Neural cell (in vitro differentiated cells): ENCODE results near the gene NLN. TPM values are rescaled to one million over a fixed set of nuclear protein-coding genes. Genes with fewer than 3 reads are reported as not detected.

Source experiments
- H2AFZ ChIP-seq: fragments of 200-600, 300-800 bp; sonication (generic), shearing (Covaris generic); 2 replicates; pipeline ENCODE4 v1.6.0; 2014; ENCODE audit warnings: low read depth, mild to moderate bottlenecking, antibody characterized with exemption, low read length, moderate library complexity
- H3F3A ChIP-seq: fragments of 200-600 bp; shearing (Covaris generic); 2 replicates; pipeline ENCODE4 v1.6.1; 2016; ENCODE audit warnings: mild to moderate bottlenecking, moderate library complexity, mixed read lengths, antibody characterized with exemption, low read length; ENCODE audit not compliant: insufficient read depth, poor library complexity, severe bottlenecking
- H3K27ac ChIP-seq: fragments of 200-600, 300-800 bp; sonication (generic), shearing (Covaris generic); 2 replicates; pipeline ENCODE4 v1.5.1; 2014; ENCODE audit warnings: mild to moderate bottlenecking, low read length, moderate library complexity
- H3K27me3 ChIP-seq: fragments of 300-800, 200-600 bp; sonication (generic), shearing (Covaris generic); 2 replicates; pipeline ENCODE4 v1.6.0; 2014; ENCODE audit warnings: mild to moderate bottlenecking, low read depth, low read length, moderate library complexity; ENCODE audit not compliant: insufficient read depth
- H3K36me3 ChIP-seq: fragments of 300-800, 200-600 bp; sonication (generic), shearing (Covaris generic); 2 replicates; pipeline ENCODE4 v1.5.1; 2014; ENCODE audit warnings: mild to moderate bottlenecking, antibody characterized with exemption, low read length, moderate library complexity; ENCODE audit not compliant: insufficient read depth
- H3K4me2 ChIP-seq: fragments of 300-800, 200-600 bp; sonication (generic), shearing (Covaris generic); 2 replicates; pipeline ENCODE4 v1.6.0; 2014; ENCODE audit warnings: mild to moderate bottlenecking, low read length
- H3K4me3 ChIP-seq: fragments of 300-800, 200-600 bp; sonication (generic), shearing (Covaris generic); 2 replicates; pipeline ENCODE4 v1.5.1; 2014; ENCODE audit warnings: mild to moderate bottlenecking, low read length, moderate library complexity
- H3K79me2 ChIP-seq: fragments of 200-600 bp; shearing (Covaris generic); replicated peaks from 2 replicates; pipeline ENCODE4 v1.6.0; 2014; ENCODE audit warnings: mild to moderate bottlenecking, low read length, moderate library complexity; ENCODE audit not compliant: insufficient read depth
- H3K9ac ChIP-seq: fragments of 300-800, 200-600 bp; sonication (generic), shearing (Covaris generic); 2 replicates; pipeline ENCODE4 v1.6.1; 2016; ENCODE audit warnings: mild to moderate bottlenecking, low read length, mixed read lengths
- H3K9me2 ChIP-seq: fragments of 200-600 bp; shearing (Covaris generic); 2 replicates; pipeline ENCODE4 v1.6.1; 2016; ENCODE audit warnings: mild to moderate bottlenecking, low read length, mixed read lengths; ENCODE audit not compliant: insufficient read depth
- H3K9me3 ChIP-seq: fragments of 200-600, 300-800 bp; sonication (generic), shearing (Covaris generic); 2 replicates; pipeline ENCODE4 v1.6.1; 2016; ENCODE audit warnings: mild to moderate bottlenecking, mixed run types, low read length, moderate library complexity, mixed read lengths
- H4K20me1 ChIP-seq: fragments of 200-600 bp; shearing (Covaris generic); 2 replicates; pipeline ENCODE4 v1.6.1; 2016; ENCODE audit warnings: mild to moderate bottlenecking, mixed run types; ENCODE audit not compliant: insufficient read depth
- CTCF ChIP-seq: fragments of 450-650 bp; IDR thresholded peaks from 2 replicates; pipeline ENCODE4 v1.5.1; 2014; ENCODE audit warnings: antibody characterized with exemption, mild to moderate bottlenecking, moderate library complexity; ENCODE audit not compliant: poor library complexity, severe bottlenecking
- EP300 ChIP-seq: fragments of 450-650 bp; conservative IDR thresholded peaks from 2 replicates; pipeline ENCODE4 v1.6.1; 2014; ENCODE audit warnings: antibody characterized with exemption, mild to moderate bottlenecking, moderate library complexity; ENCODE audit not compliant: poor library complexity, severe bottlenecking
- EZH2 ChIP-seq: fragments of 200-600, 300-800 bp; shearing (Covaris generic), sonication (generic); IDR thresholded peaks from 2 replicates; pipeline ENCODE4 v1.6.1; 2014; ENCODE audit warnings: antibody characterized with exemption, low read length, borderline replicate concordance, mild to moderate bottlenecking; ENCODE audit not compliant: insufficient read depth, poor library complexity, severe bottlenecking
- MXI1 ChIP-seq: fragments of 450-650 bp; conservative IDR thresholded peaks from 2 replicates; pipeline ENCODE4 v1.6.1; 2014; ENCODE audit warnings: antibody characterized with exemption, mild to moderate bottlenecking; ENCODE audit not compliant: poor library complexity, severe bottlenecking
- POLR2AphosphoS5 ChIP-seq: IDR thresholded peaks from 2 replicates; pipeline ENCODE4 v1.6.1; 2012
- RAD21 ChIP-seq: fragments of 450-650 bp; conservative IDR thresholded peaks from 2 replicates; pipeline ENCODE4 v1.6.1; 2014; ENCODE audit warnings: antibody characterized with exemption, mild to moderate bottlenecking, moderate library complexity
- REST ChIP-seq: IDR thresholded peaks from 2 replicates; pipeline ENCODE4 v1.6.1; 2012; ENCODE audit warnings: borderline replicate concordance
- SMC3 ChIP-seq: fragments of 450-650 bp; conservative IDR thresholded peaks from 2 replicates; pipeline ENCODE4 v1.6.1; 2014; ENCODE audit warnings: antibody characterized with exemption, mild to moderate bottlenecking, moderate library complexity; ENCODE audit not compliant: poor library complexity
- TAF1 ChIP-seq: IDR thresholded peaks from 2 replicates; pipeline ENCODE4 v1.6.1; 2012; ENCODE audit warnings: low read depth
- polyA plus RNA-seq: library from polyadenylated mRNA; depleted of rRNA; stranded (reverse); fragments of >200 nt; gene quantifications from 2 replicates; pipeline ENCODE4 v1.2.3, GENCODE V29; 2014

Gene NLN
- polyA plus RNA-seq, 1 donor from 2014 or later: 18.7 TPM

DNA sequence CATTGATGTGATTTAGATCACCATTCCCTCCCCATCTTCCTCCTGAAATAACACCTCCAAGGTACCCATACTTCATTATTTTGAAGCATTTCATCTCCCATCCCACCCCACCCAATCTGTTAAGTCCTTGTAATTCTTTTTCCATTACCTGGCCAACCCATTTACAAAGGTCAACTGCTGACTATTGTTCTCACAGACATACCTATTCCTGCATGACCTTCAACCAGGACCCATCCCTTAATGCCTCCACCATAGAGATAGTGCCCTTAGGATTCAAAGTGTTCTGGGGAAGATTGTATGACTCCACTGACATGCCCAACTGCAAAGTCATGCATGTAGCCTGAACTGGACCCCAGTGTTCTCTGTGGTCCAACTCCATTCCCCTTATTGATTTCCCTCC lies 91.2 kb downstream of the NLN start:
- no peak for TF ChIP-seq REST
- TF ChIP-seq RAD21: no peak
- TF ChIP-seq TAF1: no peak
- no peak for TF ChIP-seq MXI1
- no peak for TF ChIP-seq POLR2AphosphoS5
- TF ChIP-seq SMC3: no peak
- no peak for TF ChIP-seq EP300
- no peak for TF ChIP-seq EZH2
- no peak for TF ChIP-seq CTCF
- Histone ChIP-seq H3K4me2 (no peak overlapping the region), H3K9me2 (no peaks in the 10 kb centered on the region), H3K36me3 (no peaks in the 10 kb centered on the region), H3K9me3 (no peaks in the 10 kb centered on the region), H3K27ac (no peak overlapping the region), H3K9ac (no peak overlapping the region), H3K4me3 (no peak overlapping the region), H3F3A (no peaks in the 10 kb centered on the region), H4K20me1 (no peaks in the 10 kb centered on the region), H2AFZ (no peak overlapping the region), H3K27me3 (no peaks in the 10 kb centered on the region), H3K79me2 (no peaks in the 10 kb centered on the region)

- no peak overlapping the region for H2AFZ ChIP-seq
- H3K9me3 ChIP-seq: no peaks in the 10 kb centered on the region
- no peaks in the 10 kb centered on the region for H4K20me1 ChIP-seq
- H3K27ac ChIP-seq: no peak overlapping the region
- no peaks in the 10 kb centered on the region for H3K36me3 ChIP-seq
- no peaks in the 10 kb centered on the region for H3K9me2 ChIP-seq
- no peak overlapping the region for H3K4me3 ChIP-seq
- TF ChIP-seq EP300 (no peak), POLR2AphosphoS5 (no peak), EZH2 (no peak), REST (no peak), MXI1 (no peak), TAF1 (no peak)
- H3K4me2 ChIP-seq: no peak overlapping the region
- no peaks in the 10 kb centered on the region for H3K79me2 ChIP-seq
- H3F3A ChIP-seq: no peaks in the 10 kb centered on the region
- H3K9ac ChIP-seq: no peak overlapping the region
- H3K27me3 ChIP-seq: no peaks in the 10 kb centered on the region
Observed at GRCh38 chr5:65815161-65815560, 93.2 kb downstream of the NLN start.
